ENCODE data around the gene ELOA. TPM values are rescaled to one million over a fixed set of nuclear protein-coding genes. Genes with fewer than 3 reads are reported as not detected.

ELOA gene
- total and polyA plus RNA-seq, 2 of the 13 experiments (the other 11 are each of a cell fraction or from before 2014, with no cell fraction given), result 14.2 to 28.5 TPM

- H3K4me2 ChIP-seq (ENCODE audit: low read depth, low read length), result peak overlapping the region; percentile 19; the same call in 1 of the 2 replicates
- peaks cover 17% of the 10 kb centered on the region for H4K20me1 ChIP-seq (ENCODE audit: insufficient read depth, low read length)
- peak overlapping the region; percentile 22 for H3K27ac ChIP-seq (ENCODE audit: extremely low read length, insufficient read depth, low read length)
- H3K9me3 ChIP-seq (ENCODE audit: low read length), result no peaks in the 10 kb centered on the region
- no peak overlapping the region for H2AFZ ChIP-seq (ENCODE audit: low read length)
- intact Hi-C loops (cut with micrococcal nuclease; ENCODE audit: unreplicated experiment) (no loop called here), in situ Hi-C loops (cut with HindIII; ENCODE audit: extremely low pct_ligation_motif_present, low pct_unique_long_range_greater_than_20kb) (no loop called here)
- peak overlapping the region; percentile 19; the same call in 1 of the 2 replicates for H3K9ac ChIP-seq (ENCODE audit: insufficient read depth, low read depth, low read length)
- ChIA-PET CTCF (ENCODE audit: low intra/inter-chr PET ratio, low total read pairs) (no interaction called here), POLR2A (interaction anchor here (1.0 to 2.2 kb wide), 3 partner anchors 8 to 121 kb away, joined by 4 to 9 read pairs (median 5); partner anchors contain the start of genes HMGCL and RPL11)
- no peak overlapping the region for H3K4me3 ChIP-seq (replicated peaks in 1 of 3; ENCODE audit: insufficient read depth in 1 of 3, low read depth in 2 of 3, low read length in 3 of 3)
- DNase-seq (ENCODE audit: low spot score), result peak; percentile 56
- ATAC-seq, result peak; percentile 73
- peak; percentile 88 for FAIRE-seq
- WGBS (ENCODE audit: low lambda C conversion rate), result 29% methylated on average over 6 of the region's 6 CpGs
- H3K36me3 ChIP-seq (replicated peaks in 1 of 2; ENCODE audit: control insufficient read depth in 1 of 2, insufficient read depth in 2 of 2, low read length in 2 of 2), result peaks cover 5 to 25% of the 10 kb centered on the region in 2 experiments; a peak in 4 of 5 replicates
- H3K27me3 ChIP-seq (ENCODE audit: control insufficient read depth in 1 of 2, insufficient read depth in 2 of 2, low read length in 2 of 2), result no peaks in the 10 kb centered on the region
- H3K4me1 ChIP-seq (ENCODE audit: insufficient read depth, low read length), result peaks cover 25% of the 10 kb centered on the region
- peaks cover 9% of the 10 kb centered on the region for H3K79me2 ChIP-seq (ENCODE audit: insufficient read depth, low read length)
- no TSS peak for BruUV-seq (replicated peaks)
- TF ChIP-seq ZNF574 (CRISPR knock-in tag; IDR thresholded peaks at IDR 0.05) (0 out of 2 replicates have a peak, but pooled peaks have one; percentile 32), IKZF5 (CRISPR knock-in tag; IDR thresholded peaks at IDR 0.05) (no peak), ZNF770 (CRISPR knock-in tag; IDR thresholded peaks at IDR 0.05) (no peak), HDAC2 (CRISPR knock-in tag; IDR thresholded peaks at IDR 0.05) (no peak), ETV5 (CRISPR knock-in tag; IDR thresholded peaks at IDR 0.05; ENCODE audit: borderline replicate concordance) (no peak), ZNF138 (CRISPR knock-in tag; IDR thresholded peaks at IDR 0.05; ENCODE audit: low read depth) (no peak), ATF1 (CRISPR knock-in tag; IDR thresholded peaks at IDR 0.05) (no peak), ZFP41 (CRISPR knock-in tag; IDR thresholded peaks at IDR 0.05; ENCODE audit: borderline replicate concordance) (no peak), ZNF841 (CRISPR knock-in tag; IDR thresholded peaks at IDR 0.05; ENCODE audit: borderline replicate concordance) (no peak), HOXA3 (CRISPR knock-in tag; IDR thresholded peaks at IDR 0.05) (no peak), SOX6 (IDR thresholded peaks at IDR 0.05) (no peak), SOX6 (CRISPR knock-in tag; IDR thresholded peaks at IDR 0.05) (peak; percentile 70), HIVEP1 (CRISPR knock-in tag; IDR thresholded peaks at IDR 0.05) (no peak), ZNF775 (CRISPR knock-in tag; IDR thresholded peaks at IDR 0.05; ENCODE audit: borderline replicate concordance) (no peak), HNRNPUL1 (IDR thresholded peaks at IDR 0.05; ENCODE audit: low read depth, low read length) (no peak), ARID3A (IDR thresholded peaks at IDR 0.05; ENCODE audit: low read depth, low read length) (no peak), ZNF256 (CRISPR knock-in tag; conservative IDR thresholded peaks at IDR 0.05) (no peak)
Observed at GRCh38 chr1:23704834-23705495, 38.3 kb upstream of the ELOA start.
